Activated CD4-positive, alpha-beta T cell treated with anti-CD3 and anti-CD28 coated beads for 36 hours (primary cell): ENCODE measurements around the gene BCL7A. TPM values are rescaled to one million over a fixed set of nuclear protein-coding genes. Genes with fewer than 3 reads are reported as not detected.
"Not testable (repeated sequence)": the region's sequence is repeated elsewhere in the genome, so short reads cannot be mapped to it uniquely, and the experiment has no call there.

Source experiments
- ATAC-seq: fragments of 200-7000 bp; cut with Tn5 transposase; one replicate; pipeline ENCODE4 v1.10.0; 2021; ENCODE audit warnings: mild to moderate bottlenecking, moderate library complexity
- CTCF ChIA-PET: fragments of 350-600 bp; sonication (Branson Sonifier 250); formaldehyde crosslinking; loops from one replicate; lab custom pipeline; 2021; ENCODE audit warnings: antibody characterized with exemption; lab: Charles Lee
- POLR2A ChIA-PET: fragments of 350-600 bp; sonication (Branson Sonifier 250); formaldehyde crosslinking; loops from one replicate; lab custom pipeline; 2021; ENCODE audit warnings: antibody characterized with exemption, inconsistent platforms; lab: Charles Lee
- DNase-seq: peaks from one replicate; pipeline ENCODE4 v3.0.0-alpha.2; 2020
- H3K27ac Mint-ChIP-seq: one replicate; pipeline ENCODE4 v1.8.0; 2021; ENCODE audit warnings: mixed read lengths
- H3K27me3 Mint-ChIP-seq: one replicate; pipeline ENCODE4 v1.8.0; 2021; ENCODE audit warnings: mixed read lengths
- H3K36me3 Mint-ChIP-seq: one replicate; pipeline ENCODE4 v1.8.0; 2021; ENCODE audit warnings: low read depth, mixed read lengths
- H3K4me1 Mint-ChIP-seq: one replicate; pipeline ENCODE4 v1.8.0; 2021; ENCODE audit warnings: mixed read lengths
- H3K4me3 Mint-ChIP-seq: one replicate; pipeline ENCODE4 v1.8.0; 2021; ENCODE audit warnings: mild to moderate bottlenecking, moderate library complexity, mixed read lengths
- H3K9me3 Mint-ChIP-seq: one replicate; pipeline ENCODE4 v1.8.0; 2021; ENCODE audit warnings: low read depth, mixed read lengths
- intact Hi-C, 2 experiments: fragments of 100-400 bp; cut with DNase I in 1 of 2; cut with micrococcal nuclease in 1 of 2; formaldehyde crosslinking; loops; one replicate each; pipeline versions ENCODE4 v1.14.2 to v1.15.1; 2022 to 2024; cut with DNase I, micrococcal nuclease
- total RNA-seq, 2 experiments: library from RNA; stranded (reverse); gene quantifications; one replicate each; pipeline ENCODE4 v1.2.3, GENCODE V29; 2021

The BCL7A gene
- total RNA-seq, 2 experiments from 2014 or later: 6.4 to 6.6 TPM

GRCh38 chr12:121988519-121988918, 33.2 kb upstream of the BCL7A start:
- CTCF ChIA-PET: interaction anchor here (0.5 kb wide), 1 partner anchor 68 kb away, joined by 3 read pairs; no protein-coding TSS in a partner anchor
- H3K4me3 Mint-ChIP-seq, DNase-seq, H3K9me3 Mint-ChIP-seq, POLR2A ChIA-PET, H3K27me3 Mint-ChIP-seq, intact Hi-C loops, H3K36me3 Mint-ChIP-seq, ATAC-seq, H3K27ac Mint-ChIP-seq: not testable (repeated sequence)
- peaks cover 27% of the 10 kb centered on the region for H3K4me1 Mint-ChIP-seq

DNA sequence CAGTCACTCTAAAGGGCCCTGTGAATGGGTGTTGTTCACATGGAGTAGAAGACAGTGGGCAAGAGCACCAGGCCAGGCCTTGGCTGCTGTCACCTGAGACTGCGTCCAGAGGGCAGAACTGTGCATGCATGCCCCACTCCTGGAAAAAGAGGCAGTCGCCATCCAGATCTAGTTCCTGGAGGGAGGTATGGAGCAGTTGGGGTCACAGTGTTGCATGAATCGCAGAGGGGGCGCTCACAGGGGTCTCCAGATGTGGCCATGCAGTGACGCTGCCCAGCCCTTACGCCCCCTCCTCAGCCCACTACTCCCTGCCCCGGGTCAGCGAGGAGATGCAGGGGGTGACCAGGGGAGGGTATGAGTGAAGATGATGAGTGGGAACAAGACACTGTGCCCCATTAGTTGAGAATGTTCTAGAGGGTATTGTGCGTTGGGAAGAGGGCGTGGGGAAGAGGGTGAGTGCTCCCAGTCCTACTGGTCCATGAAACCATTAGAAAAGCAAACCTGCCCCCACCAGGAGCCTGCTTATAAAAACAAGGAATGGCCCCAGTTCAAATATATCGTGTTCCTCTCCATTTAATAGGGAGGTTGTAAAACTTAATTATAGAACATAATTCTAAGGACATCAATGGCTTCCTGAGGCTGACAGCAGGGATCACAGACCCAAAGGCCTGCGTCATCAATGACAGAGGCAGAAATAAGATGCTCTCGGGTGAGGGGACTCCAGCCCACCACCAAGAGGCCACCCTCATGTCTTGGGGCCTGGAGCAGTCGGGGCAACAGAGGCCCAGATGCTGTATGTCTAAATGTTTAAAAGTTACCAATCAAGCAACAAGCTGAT, 32.2 kb upstream of the BCL7A start:
- intact Hi-C loops: no loop called here
- Mint-ChIP-seq H3K27ac (no peak overlapping the region), H3K9me3 (no peaks in the 10 kb centered on the region), H3K4me1 (peaks cover 21% of the 10 kb centered on the region), H3K27me3 (no peaks in the 10 kb centered on the region), H3K36me3 (no peaks in the 10 kb centered on the region), H3K4me3 (no peak overlapping the region)
- POLR2A ChIA-PET: no interaction called here
- ATAC-seq (no peak), DNase-seq (no peak)
- CTCF ChIA-PET: no interaction called here

DNA sequence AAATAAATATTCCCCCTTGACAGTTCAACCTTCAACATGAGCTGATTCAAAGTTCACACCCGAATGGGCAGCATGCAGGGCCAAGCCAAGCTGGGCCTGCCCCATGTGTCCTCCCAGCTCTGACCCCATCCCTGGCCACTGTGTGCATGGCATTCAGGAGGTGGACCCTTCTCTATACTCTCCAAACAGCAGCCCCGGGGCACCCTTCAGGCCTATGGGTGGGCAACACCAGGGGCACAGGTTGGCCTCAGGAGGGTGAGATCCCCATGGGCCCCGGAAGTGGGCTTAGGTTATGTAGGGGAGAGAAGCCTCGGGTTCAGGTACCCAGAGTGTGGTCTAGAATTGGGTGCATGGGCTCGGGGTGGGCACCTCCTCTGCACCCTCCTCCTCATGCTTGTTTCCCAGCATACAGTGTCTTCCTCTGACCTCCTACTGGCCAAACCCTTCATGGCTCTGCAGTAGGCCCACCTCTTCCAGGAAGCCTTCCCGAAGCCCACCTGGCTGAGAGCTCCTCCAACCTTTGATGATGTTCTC, 31.5 kb upstream of the BCL7A start:
- ATAC-seq: no peak
- Mint-ChIP-seq H3K27ac (no peak overlapping the region), H3K36me3 (no peaks in the 10 kb centered on the region), H3K4me3 (no peak overlapping the region), H3K4me1 (peaks cover 21% of the 10 kb centered on the region), H3K9me3 (no peaks in the 10 kb centered on the region), H3K27me3 (no peaks in the 10 kb centered on the region)
- CTCF ChIA-PET: interaction anchor here (2.3 kb wide), 1 partner anchor 195 kb away, joined by 6 read pairs; no protein-coding TSS in a partner anchor
- no peak for DNase-seq
- intact Hi-C loops: no loop called here
- POLR2A ChIA-PET: no interaction called here

DNA sequence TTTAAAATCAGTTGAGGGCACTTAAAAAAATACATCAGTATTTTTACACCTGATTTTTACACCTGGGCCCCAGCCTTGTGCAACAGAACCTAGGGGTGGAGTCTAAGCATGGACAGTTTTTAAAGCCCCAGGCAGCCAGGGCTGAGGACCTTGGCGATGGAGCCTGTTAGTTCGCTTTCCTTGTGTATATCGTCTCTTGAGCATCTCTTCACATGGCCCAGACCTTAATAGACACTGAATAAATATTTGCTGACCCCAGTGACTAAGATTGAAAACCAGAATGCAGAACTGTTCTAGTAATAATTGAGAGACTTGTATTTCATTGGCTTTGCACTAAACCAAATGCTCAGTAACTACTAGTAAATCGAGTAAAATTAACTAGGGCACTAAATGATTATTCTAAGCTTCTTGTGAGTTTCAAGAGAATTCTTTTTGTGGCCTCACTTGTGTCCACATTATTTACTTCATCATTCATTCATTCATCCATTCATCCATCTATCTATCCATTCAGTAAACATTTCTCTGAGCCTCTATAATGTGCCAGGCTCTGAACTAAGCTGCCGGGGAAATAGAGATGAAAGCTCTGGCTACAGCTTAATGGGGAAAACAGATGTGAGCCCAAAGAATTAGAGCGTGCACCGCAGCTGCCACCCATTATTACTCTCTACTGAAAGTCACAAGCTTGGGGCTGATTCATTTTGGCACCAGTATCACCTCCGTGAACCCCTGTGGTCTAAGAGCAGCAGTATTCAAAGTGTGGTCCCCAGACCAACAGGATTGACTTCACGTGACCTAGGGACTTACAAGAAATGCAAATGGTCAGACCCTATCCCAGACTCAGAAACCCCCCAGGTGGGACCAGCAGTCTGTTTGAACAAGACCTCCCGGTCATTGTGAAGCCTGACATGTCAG, 30.7 kb upstream of the BCL7A start:
- DNase-seq (peak; percentile 63), ATAC-seq (peak; percentile 53)
- ChIA-PET CTCF (interaction anchor here (0.9 to 2.3 kb wide), 11 partner anchors 10 to 235 kb away, joined by 3 to 14 read pairs (median 5); partner anchors contain the start of genes CFAP251 and DIABLO), POLR2A (interaction anchor here (0.5 to 1.4 kb wide), 4 partner anchors 10 to 117 kb away, joined by 3 to 5 read pairs (median 4); no protein-coding TSS in a partner anchor)
- Mint-ChIP-seq H3K4me3 (no peak overlapping the region), H3K27me3 (no peaks in the 10 kb centered on the region), H3K4me1 (peaks cover 21% of the 10 kb centered on the region), H3K9me3 (no peaks in the 10 kb centered on the region), H3K36me3 (no peaks in the 10 kb centered on the region), H3K27ac (peak overlapping the region; percentile 37)
- intact Hi-C loops: no loop called here

GRCh38 chr12:121992059-121992879, 29.4 kb upstream of the BCL7A start:
- peak overlapping the region; percentile 30 for H3K4me3 Mint-ChIP-seq
- H3K9me3 Mint-ChIP-seq: no peaks in the 10 kb centered on the region
- H3K27me3 Mint-ChIP-seq: peaks cover 5% of the 10 kb centered on the region
- DNase-seq (peak; percentile 84), ATAC-seq (peak; percentile 100)
- CTCF ChIA-PET: interaction anchor here (0.6 to 2.3 kb wide), 17 partner anchors 11 to 234 kb away, joined by 3 to 14 read pairs (median 3); partner anchors contain the start of genes CFAP251, DIABLO and LRRC43
- POLR2A ChIA-PET: interaction anchor here (0.6 to 1.6 kb wide), 8 partner anchors 12 to 1791 kb away, joined by 3 to 5 read pairs (median 4); partner anchors contain the start of genes CFAP251 and RPLP0
- no peaks in the 10 kb centered on the region for H3K36me3 Mint-ChIP-seq
- peak overlapping the region; percentile 83 for H3K27ac Mint-ChIP-seq
- H3K4me1 Mint-ChIP-seq: peaks cover 23% of the 10 kb centered on the region
- intact Hi-C loops: loop anchor here (1.0 to 2.0 kb wide), 4 partner anchors 31 to 117 kb away; partner anchors contain the start of gene CFAP251 (in 2 of the 2)

DNA sequence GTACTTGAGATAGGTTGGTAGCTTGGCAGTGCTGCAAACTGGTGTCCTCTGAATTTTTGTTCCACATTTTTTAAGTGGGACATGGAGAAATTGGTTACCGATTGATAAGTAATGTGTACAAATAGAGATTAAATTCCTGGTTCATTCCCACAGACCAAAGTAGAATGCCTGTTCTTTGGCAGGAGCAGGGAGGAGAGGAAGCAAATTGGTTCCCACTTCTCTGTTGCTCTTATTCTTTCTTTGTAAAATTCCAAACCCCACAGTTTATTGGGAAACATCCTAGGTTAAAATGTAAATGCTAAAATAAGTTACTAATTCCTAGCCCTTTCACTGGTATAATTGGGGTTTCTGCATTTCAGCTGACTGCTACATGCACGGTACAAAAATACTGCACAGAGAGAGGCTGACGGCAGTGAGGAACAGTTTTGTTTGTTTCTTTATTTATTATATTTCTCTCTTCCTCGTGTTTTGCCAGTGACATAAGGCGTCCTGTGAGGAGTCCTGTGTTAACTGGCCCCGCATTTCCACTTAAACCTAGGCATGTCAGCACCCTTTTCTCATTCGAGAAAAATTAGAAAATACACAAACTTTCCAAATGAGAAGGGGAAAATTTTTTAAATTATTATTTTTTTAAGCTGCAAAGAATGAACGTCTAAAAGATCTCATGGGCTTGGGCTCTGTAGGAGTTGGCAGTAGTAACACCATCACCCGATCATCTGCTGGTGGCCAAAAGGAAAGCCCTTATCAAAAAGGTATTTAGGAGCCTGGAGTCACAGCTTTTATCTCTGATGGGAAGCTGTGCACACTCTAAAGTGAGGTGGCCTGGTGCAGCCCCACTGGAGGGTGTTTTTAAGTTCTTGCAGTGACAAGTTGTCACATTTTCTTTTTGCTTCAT, 25.4 kb upstream of the BCL7A start:
- ChIA-PET POLR2A (no interaction called here), CTCF (interaction anchor here (1.9 kb wide), 1 partner anchor 10 kb away, joined by 7 read pairs; no protein-coding TSS in a partner anchor)
- ATAC-seq (no peak), DNase-seq (no peak)
- no peak overlapping the region for H3K4me3 Mint-ChIP-seq
- H3K27me3 Mint-ChIP-seq: peaks cover 5% of the 10 kb centered on the region
- no peaks in the 10 kb centered on the region for H3K36me3 Mint-ChIP-seq
- H3K27ac Mint-ChIP-seq: no peak overlapping the region
- H3K4me1 Mint-ChIP-seq: peaks cover 14% of the 10 kb centered on the region
- intact Hi-C loops: no loop called here
- peaks cover 2% of the 10 kb centered on the region for H3K9me3 Mint-ChIP-seq

GRCh38 chr12:121996945-121997612, 24.6 kb upstream of the BCL7A start:
- intact Hi-C loops: no loop called here
- no peak overlapping the region for H3K27ac Mint-ChIP-seq
- no peak for ATAC-seq

GRCh38 chr12:122001466-122002209, 20.0 kb upstream of the BCL7A start:
- peaks cover 16% of the 10 kb centered on the region for H3K27me3 Mint-ChIP-seq
- H3K27ac Mint-ChIP-seq: no peak overlapping the region
- POLR2A ChIA-PET: no interaction called here
- H3K4me1 Mint-ChIP-seq: peaks cover 25% of the 10 kb centered on the region
- ATAC-seq (no peak), DNase-seq (no peak)
- no peak overlapping the region for H3K4me3 Mint-ChIP-seq
- CTCF ChIA-PET: interaction anchor here (0.7 kb wide), 1 partner anchor 174 kb away, joined by 3 read pairs; no protein-coding TSS in a partner anchor
- no peaks in the 10 kb centered on the region for H3K36me3 Mint-ChIP-seq
- peaks cover 2% of the 10 kb centered on the region for H3K9me3 Mint-ChIP-seq
- intact Hi-C loops: no loop called here

More at GRCh38 chr12:121996945-121997612, 24.6 kb upstream of the BCL7A start:
- peaks cover 7% of the 10 kb centered on the region for H3K4me1 Mint-ChIP-seq
- H3K36me3 Mint-ChIP-seq: no peaks in the 10 kb centered on the region
- H3K27me3 Mint-ChIP-seq: peaks cover 5% of the 10 kb centered on the region
- ChIA-PET CTCF (interaction anchor here (0.6 to 1.9 kb wide), 3 partner anchors 9 to 90 kb away, joined by 3 to 7 read pairs (median 3); no protein-coding TSS in a partner anchor), POLR2A (no interaction called here)
- no peak overlapping the region for H3K4me3 Mint-ChIP-seq
- H3K9me3 Mint-ChIP-seq: peaks cover 2% of the 10 kb centered on the region
- no peak for DNase-seq
